ENCODE results near the gene LRRC59. TPM values are rescaled to one million over a fixed set of nuclear protein-coding genes. Genes with fewer than 3 reads are reported as not detected.

Gene LRRC59
- total RNA-seq, 1 experiment from 2014 or later = 119 TPM

DNA sequence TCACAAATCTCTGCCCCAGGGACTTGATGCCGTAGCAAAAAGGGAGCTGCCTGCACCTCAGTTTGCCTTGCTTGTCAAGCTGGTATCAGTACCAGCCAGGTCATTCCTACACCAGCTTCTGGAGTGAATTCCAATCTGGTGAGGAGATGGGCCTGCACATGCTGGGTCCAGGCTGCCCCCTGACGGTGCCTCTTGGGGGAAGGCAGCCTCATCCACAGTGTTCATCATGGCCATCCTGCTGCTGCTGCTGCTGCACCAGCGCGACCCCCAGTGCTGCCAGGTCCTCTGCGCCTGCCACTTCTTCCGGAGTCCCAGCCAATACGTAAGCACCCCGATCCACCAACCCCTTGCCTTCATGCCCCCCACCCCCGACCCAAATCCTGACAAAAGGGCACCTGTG lies 32.6 kb downstream of the LRRC59 start:
- DNase-seq = peak; percentile 75
- Histone ChIP-seq H3K36me3 (replicated peaks; ENCODE audit: control insufficient read depth, insufficient read depth, low read length) (peaks cover 21% of the 10 kb centered on the region), H3K4me3 (ENCODE audit: insufficient read depth, low read depth, low read length) (no peak overlapping the region), H3K27me3 (ENCODE audit: control insufficient read depth, insufficient read depth, low read length) (no peaks in the 10 kb centered on the region)

DNA sequence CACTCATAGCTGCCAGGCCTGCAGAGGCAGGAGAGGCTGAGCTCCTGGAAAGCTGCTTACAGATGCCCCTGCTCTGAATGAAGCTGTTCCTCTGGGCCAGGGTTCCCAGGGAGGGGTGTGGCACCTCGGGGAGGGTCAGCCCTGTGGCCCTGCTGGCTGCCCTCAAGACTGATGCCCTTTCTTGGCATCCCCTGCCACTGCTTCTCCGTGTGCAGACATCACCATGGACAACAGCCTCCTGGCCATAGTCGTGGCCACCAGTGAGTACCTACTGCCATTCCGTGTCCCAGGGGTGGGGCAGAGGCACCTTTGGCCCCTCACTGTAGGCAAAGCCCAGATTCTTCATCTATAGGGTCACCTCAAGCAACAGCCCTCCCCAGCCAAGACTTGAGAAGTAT lies 33.3 kb downstream of the LRRC59 start:
- Histone ChIP-seq H3K27me3 (ENCODE audit: control insufficient read depth, insufficient read depth, low read length) (no peaks in the 10 kb centered on the region), H3K4me3 (ENCODE audit: insufficient read depth, low read depth, low read length) (no peak overlapping the region), H3K36me3 (replicated peaks; ENCODE audit: control insufficient read depth, insufficient read depth, low read length) (peaks cover 20% of the 10 kb centered on the region)
- DNase-seq = no peak

DNA sequence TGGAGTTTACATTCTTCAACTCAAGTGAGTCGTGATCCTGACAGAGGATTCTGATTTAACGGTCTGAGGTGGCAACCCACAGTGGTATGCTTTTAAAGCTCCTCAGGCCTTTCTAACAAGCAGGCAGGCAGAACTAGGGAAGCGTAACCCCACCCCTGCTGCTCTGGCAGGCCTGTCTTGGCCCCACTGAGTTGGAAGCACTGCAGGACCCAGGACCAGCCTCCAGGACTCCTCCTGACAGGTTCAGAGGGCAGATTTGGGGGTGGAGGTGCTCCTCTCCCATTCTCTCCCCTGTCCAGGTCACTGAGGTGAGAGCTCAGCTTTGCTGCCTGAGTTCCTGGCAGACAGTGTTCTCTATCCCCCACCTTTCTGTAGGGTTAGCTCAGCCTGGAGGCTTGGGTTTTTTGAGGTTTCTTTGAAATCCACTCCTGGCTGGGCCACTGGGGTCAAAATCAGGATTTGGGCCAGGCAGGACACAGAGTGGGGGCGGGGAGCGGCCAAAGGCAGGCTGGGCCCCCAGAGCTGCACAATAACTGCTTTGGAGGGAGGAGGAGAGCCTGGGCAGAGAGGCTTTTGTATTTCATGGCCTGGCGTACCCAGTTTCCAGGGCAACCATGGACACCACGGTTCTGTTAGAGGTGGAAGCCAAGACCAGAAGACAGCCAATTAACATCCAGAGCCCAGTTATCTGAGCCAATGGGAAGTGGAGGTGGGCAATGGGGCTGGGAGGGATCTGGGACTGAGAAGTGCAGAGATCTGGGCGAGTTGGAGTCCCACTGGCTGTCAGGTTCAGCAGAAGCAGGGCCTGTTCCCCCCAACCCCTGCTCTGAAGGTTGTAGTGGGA lies 33.9 kb downstream of the LRRC59 start:
- Histone ChIP-seq H3K4me3 (ENCODE audit: insufficient read depth, low read depth, low read length) (no peak overlapping the region), H3K27me3 (ENCODE audit: control insufficient read depth, insufficient read depth, low read length) (no peaks in the 10 kb centered on the region), H3K36me3 (replicated peaks; ENCODE audit: control insufficient read depth, insufficient read depth, low read length) (peaks cover 22% of the 10 kb centered on the region)
- DNase-seq = peak; percentile 98

DNA sequence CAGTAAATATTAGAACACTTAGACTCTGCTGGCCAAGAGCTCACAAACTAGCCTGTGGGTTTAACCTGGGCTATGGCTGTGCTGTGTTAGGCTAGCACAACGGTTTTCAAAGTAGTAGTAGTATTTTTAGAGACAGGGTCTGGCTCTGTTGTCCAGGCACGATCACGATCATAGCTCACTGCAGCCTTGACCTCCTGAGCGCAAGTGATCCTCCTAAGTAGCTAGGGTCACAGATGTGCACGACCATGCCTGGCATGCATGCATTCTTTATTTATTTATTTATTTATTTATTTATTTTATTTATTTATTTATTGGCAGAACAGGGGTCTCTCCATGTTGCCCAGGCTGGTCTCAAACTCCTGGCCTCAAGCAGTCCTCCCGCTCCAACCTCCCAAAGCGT lies 34.7 kb downstream of the LRRC59 start:
- DNase-seq = no peak
- Histone ChIP-seq H3K36me3 (replicated peaks; ENCODE audit: control insufficient read depth, insufficient read depth, low read length) (peaks cover 17% of the 10 kb centered on the region), H3K27me3 (ENCODE audit: control insufficient read depth, insufficient read depth, low read length) (no peaks in the 10 kb centered on the region), H3K4me3 (ENCODE audit: insufficient read depth, low read depth, low read length) (no peak overlapping the region)

DNA sequence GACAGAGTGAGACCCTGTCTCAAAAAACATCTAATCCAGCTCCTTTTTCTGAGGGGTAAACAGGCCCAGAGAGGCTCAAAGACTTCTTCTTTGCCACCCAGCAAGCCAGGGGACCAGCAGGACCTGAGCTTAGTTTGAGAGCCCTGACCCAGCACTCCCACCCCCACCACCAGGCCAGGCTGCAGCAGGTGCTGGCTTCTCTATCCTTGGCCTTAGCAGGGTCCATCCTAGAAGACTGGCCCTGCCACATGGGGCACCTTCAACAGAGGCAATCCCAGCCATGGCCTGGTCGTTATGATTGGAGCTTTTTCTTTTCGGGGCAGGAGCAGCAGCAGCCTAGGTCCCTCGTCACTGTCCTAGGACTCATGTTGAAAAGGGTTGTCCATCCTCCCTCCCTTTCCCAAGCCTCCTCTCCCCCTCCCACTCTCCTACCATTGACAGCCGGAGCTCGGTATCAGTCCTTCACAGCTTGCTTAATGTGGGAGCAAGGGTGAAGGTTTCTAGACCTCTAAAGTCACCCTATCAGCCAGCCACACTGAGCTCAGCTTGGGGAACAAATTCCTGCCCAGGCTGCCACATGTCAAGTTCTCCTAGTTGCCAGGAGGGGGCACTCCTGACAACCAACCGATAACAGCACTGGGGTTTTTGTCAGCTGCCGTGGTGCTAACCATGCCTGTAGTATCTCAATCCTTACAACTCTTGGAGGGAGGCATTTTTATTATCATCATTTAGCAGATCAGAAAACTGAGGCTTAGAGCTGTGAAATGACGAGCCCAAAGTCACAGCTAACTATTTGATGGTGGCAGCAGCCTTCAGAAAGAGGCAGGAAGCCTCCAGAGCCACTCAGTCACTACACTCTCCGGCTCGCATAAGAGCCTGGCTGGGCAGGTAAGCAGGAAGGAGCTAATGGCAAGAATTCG lies 35.5 kb downstream of the LRRC59 start:
- peak; percentile 89 for DNase-seq
- peaks cover 17% of the 10 kb centered on the region for H3K36me3 ChIP-seq (replicated peaks; ENCODE audit: control insufficient read depth, insufficient read depth, low read length)
- no peak overlapping the region for H3K4me3 ChIP-seq (ENCODE audit: insufficient read depth, low read depth, low read length)
- H3K27me3 ChIP-seq (ENCODE audit: control insufficient read depth, insufficient read depth, low read length) = no peaks in the 10 kb centered on the region

DNA sequence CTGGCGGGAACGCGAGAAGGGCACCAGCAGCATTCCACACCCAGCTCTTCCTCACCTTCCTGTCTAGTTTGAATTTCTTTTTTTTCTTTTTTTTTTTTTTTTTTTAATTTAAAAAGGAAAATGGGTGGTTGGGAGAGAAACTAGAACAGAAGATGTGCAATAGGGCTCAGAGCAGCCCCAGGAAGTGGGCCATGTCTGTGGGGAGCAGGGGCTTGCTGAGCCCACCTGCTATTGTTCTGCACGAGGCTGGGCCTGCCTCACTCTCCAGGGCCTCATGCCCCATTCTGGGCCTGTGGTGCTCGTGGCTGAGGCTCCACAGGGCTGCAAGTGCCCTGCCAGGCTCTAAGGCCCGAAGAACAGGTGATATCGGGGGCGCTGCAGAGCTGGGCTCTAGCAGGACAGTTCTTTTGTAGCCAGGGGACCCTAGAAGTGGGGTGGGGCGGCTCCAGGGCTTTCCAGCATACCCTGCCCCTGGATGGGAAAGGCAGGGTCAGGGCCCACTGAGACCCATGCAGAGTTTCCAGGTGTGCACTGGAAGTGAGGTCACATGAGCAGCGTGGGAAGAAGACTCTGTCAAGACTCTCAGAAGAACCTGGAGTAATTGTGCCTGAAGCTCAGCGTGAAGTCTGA lies 36.7 kb downstream of the LRRC59 start:
- Histone ChIP-seq H3K4me3 (ENCODE audit: insufficient read depth, low read depth, low read length) (no peak overlapping the region), H3K36me3 (replicated peaks; ENCODE audit: control insufficient read depth, insufficient read depth, low read length) (peaks cover 21% of the 10 kb centered on the region), H3K27me3 (ENCODE audit: control insufficient read depth, insufficient read depth, low read length) (no peaks in the 10 kb centered on the region)
- peak; percentile 39 for DNase-seq

DNA sequence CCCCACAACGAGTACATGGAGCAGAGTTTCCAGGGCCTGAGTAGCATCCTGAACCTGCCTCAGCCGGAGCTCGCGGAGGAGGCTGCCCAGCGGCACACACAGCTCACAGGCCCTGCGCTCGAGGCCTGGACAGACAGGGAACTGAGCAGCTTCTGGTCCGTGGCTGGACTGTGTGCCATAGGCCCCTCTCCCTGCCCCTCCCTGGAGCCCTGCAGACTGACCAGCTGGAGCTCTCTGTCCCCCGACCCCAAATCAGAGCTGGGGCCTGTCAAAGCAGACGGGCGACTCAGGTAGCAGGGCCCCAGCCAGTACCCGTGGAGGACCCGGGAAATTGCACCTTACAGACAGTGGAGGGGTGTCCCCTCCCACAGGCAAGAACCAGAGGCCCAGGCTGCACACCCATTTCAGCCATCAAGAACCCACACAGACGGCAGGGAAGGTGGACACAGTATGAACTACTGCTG lies 37.3 kb downstream of the LRRC59 start:
- Histone ChIP-seq H3K27me3 (ENCODE audit: control insufficient read depth, insufficient read depth, low read length) (no peaks in the 10 kb centered on the region), H3K36me3 (replicated peaks; ENCODE audit: control insufficient read depth, insufficient read depth, low read length) (peaks cover 26% of the 10 kb centered on the region), H3K4me3 (ENCODE audit: insufficient read depth, low read depth, low read length) (no peak overlapping the region)
- no peak for DNase-seq

DNA sequence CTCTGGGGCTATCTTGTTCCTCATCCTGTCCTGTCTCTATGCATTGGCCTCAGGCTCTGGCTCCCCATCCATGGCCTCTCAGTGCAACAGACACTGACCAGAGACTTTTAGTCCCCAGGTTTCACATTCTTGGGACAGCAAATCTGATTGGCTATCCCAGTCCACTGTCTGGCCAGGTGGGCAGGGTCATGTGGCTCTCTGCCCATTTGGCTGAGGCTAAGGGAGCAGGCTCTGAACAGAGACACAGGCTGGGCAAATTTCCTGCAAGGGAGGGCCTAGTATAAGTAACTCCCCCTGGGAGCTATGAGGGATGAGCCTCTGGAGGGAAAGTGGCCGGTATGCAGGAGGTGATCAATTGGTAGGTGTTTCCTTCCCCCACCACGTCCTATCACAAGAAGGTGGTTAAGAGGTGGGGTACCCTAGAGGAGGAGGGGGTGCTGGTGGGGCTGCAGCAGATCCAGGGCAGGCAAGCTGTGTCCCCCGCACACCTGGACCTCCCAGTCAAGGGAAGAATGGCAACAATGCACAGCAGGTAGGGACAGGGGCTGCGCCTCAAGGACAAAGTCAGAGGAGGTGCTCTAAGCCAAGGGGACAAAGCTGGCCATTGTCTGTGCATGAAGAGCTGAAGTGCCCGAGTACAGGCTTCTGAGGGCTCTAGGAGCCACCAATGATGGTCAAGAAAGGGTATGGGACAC lies 38.2 kb downstream of the LRRC59 start:
- no peaks in the 10 kb centered on the region for H3K27me3 ChIP-seq (ENCODE audit: control insufficient read depth, insufficient read depth, low read length)
- no peak for DNase-seq
- no peak overlapping the region for H3K4me3 ChIP-seq (ENCODE audit: insufficient read depth, low read depth, low read length)
- H3K36me3 ChIP-seq (replicated peaks; ENCODE audit: control insufficient read depth, insufficient read depth, low read length) = peaks cover 29% of the 10 kb centered on the region

DNA sequence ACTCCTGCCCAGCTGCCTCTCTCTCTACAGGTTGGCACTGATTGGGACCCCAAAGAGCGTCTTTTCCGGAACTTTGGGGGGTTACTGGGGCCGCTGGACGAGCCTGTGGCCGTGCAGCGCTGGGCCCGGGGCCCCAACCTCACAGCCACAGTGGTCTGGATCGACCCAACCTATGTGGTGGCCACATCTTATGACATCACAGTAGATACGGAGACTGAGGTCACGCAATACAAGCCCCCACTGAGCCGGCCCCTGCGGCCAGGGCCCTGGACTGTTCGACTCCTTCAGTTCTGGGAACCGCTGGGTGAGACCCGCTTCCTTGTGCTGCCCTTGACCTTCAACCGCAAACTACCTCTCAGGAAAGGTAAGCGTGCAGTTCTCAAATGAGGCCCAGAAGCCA lies 39.1 kb downstream of the LRRC59 start:
- DNase-seq = no peak
- Histone ChIP-seq H3K36me3 (replicated peaks; ENCODE audit: control insufficient read depth, insufficient read depth, low read length) (peaks cover 32% of the 10 kb centered on the region), H3K4me3 (ENCODE audit: insufficient read depth, low read depth, low read length) (no peak overlapping the region), H3K27me3 (ENCODE audit: control insufficient read depth, insufficient read depth, low read length) (no peaks in the 10 kb centered on the region)

DNA sequence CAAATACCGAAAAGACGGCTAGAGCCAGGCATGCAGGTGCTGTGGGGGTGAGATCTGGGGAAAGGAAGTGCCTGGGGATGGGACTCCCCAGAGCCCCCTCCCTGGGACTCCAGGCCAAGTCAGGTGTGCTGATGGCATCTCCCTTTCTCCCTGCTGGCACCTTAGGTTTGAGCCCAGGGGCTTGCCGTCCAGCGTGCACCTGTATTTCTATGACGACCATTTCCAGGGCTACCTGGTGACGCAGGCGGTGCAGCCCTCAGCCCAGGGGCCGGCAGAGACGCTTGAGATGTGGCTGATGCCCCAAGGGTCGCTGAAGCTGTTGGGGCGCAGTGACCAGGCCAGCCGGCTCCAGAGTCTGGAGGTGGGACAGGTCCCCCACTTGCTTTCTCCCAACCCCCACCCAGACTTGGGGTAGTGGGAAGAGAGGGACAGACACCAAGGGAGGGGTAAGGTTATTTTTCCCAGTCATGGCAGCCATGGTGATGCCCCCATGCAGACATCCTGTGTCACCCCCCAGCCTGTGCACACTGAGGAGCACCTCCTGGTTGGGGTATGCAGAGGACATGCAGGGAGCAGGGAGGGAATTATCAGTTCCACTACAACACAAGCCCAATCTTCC lies 40.3 kb downstream of the LRRC59 start:
- H3K27me3 ChIP-seq (ENCODE audit: control insufficient read depth, insufficient read depth, low read length) = no peaks in the 10 kb centered on the region
- H3K4me3 ChIP-seq (ENCODE audit: insufficient read depth, low read depth, low read length) = no peak overlapping the region
- peaks cover 34% of the 10 kb centered on the region for H3K36me3 ChIP-seq (replicated peaks; ENCODE audit: control insufficient read depth, insufficient read depth, low read length)
- DNase-seq = peak; percentile 31

DNA sequence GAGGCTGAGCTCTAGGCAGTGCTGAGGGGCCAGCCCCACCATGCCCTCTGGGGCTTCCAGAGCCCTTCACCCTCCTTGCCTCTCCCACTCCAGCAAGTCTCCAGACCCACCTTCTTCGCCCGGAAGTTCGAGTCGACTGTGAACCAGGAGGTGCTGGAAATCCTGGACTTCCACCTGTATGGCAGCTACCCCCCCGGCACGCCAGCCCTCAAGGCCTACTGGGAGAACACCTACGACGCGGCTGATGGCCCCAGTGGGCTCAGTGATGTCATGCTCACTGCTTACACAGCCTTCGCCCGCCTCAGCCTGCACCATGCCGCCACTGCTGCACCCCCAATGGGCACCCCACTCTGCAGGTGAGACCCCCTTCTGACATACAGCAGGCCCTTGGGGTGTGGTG lies 40.9 kb downstream of the LRRC59 start:
- Histone ChIP-seq H3K36me3 (replicated peaks; ENCODE audit: control insufficient read depth, insufficient read depth, low read length) (peaks cover 34% of the 10 kb centered on the region), H3K27me3 (ENCODE audit: control insufficient read depth, insufficient read depth, low read length) (no peaks in the 10 kb centered on the region)

DNA sequence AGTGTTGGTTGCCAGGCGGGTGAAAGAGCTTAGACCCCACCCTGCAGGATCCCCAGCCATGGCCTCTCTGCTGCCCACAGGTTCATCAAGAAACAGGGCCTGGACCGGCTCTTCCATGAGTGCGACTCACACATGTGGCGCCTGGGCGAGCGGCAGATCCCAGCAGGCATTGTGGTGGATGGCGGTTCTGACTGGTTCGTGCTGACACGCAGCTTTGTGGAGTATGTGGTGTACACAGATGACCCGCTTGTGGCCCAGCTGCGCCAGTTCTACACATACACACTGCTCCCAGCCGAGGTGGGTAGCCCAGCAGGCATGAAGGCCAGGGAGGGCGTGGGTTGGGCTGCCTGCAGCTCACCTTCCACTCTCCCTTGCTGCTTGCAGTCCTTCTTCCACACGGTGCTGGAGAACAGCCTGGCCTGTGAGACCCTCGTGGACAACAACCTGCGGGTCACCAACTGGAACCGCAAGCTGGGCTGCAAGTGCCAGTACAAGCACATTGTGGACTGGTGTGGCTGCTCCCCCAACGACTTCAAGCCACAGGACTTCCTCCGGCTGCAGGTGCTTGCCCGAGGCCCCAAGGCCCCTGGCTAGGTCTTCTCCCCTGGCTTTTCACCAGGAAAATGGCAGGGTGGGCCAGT lies 41.5 kb downstream of the LRRC59 start:
- no peak for DNase-seq
- Histone ChIP-seq H3K4me3 (ENCODE audit: insufficient read depth, low read depth, low read length) (no peak overlapping the region), H3K36me3 (replicated peaks; ENCODE audit: control insufficient read depth, insufficient read depth, low read length) (peaks cover 34% of the 10 kb centered on the region), H3K27me3 (ENCODE audit: control insufficient read depth, insufficient read depth, low read length) (no peaks in the 10 kb centered on the region)

More for the DNA sequence above, 40.9 kb downstream of the LRRC59 start:
- DNase-seq = peak; percentile 39
- no peak overlapping the region for H3K4me3 ChIP-seq (ENCODE audit: insufficient read depth, low read depth, low read length)

DNA sequence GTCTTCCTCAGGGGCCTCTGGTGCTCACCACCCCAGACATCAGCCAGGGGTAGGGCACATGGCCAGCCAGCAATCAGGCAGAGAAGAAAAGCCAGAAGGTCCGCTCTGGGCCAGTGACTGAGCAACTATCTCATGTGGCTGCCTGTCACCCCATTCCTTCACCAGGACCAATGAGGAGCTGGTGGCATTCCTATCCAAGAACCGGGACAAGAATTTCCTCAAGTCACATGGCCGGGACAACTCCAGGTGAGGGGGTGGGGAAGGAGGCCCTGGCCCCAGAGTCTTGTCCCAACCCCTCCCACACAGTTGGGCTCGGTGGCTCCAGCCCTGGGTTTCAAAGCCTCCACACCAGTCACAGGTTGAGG lies 42.0 kb downstream of the LRRC59 start:
- no peak for DNase-seq
- H3K4me3 ChIP-seq (ENCODE audit: insufficient read depth, low read depth, low read length) = no peak overlapping the region
- H3K27me3 ChIP-seq (ENCODE audit: control insufficient read depth, insufficient read depth, low read length) = no peaks in the 10 kb centered on the region
- peaks cover 34% of the 10 kb centered on the region for H3K36me3 ChIP-seq (replicated peaks; ENCODE audit: control insufficient read depth, insufficient read depth, low read length)
